Measurements from ENCODE around the gene RBM44.

GRCh38 chr2:237879058-237879430, 80.5 kb downstream of the RBM44 start:
- TF ChIP-seq CTCF (IDR thresholded peaks at IDR 0.05) (no peak), POLR2A (IDR thresholded peaks at IDR 0.05) (no peak)
